ENCODE results near the gene LYPLAL1. TPM values are rescaled to one million over a fixed set of nuclear protein-coding genes. Genes with fewer than 3 reads are reported as not detected.

LYPLAL1 gene
- total and polyA plus RNA-seq, 2 donors: 40.3 to 60.6 TPM

DNA sequence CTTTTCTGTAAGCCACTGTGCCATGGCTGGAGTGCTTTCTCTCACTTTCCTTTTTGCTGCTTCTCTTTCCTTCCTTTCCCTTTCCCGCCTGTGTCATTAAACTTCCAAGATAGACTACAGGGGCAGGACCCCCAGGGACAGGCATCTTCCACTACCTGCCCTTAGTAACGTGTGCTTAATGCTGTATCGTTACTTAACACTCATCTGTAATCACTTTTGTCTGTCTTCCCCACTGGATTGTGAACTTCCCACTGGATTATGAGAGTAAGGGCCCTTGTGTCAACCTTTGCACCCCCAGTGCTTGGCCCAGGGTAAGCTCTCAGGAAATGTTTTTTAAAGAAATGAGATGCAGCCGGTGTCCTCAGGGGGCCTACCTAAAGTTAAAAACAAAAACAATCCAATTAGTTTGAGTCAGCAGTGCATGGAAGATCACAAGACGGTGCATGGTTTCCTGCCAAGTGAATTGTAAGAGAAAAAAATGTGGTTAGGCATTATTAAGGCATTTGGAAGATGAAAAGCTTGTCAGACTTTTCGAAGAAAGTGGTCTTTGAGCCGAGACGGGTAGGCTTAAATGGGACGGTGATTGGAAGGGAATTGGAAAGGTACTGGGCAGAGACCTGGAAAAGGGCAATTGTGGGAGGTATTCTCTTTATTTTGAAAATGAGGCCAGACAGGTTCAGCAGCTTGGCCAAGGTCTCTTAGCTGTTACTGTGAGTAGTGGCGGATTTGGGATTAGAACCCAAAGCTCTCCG is 958 bp downstream of the LYPLAL1 start:
- Histone ChIP-seq H3K36me3 (ENCODE audit: control insufficient read depth in 2 of 2, insufficient read depth in 2 of 2, low read length in 1 of 2) (peaks cover 0 to 3% of the 10 kb centered on the region in 2 donors), H3K27ac (ENCODE audit: low read depth in 1 of 2, low read length in 1 of 2) (peak overlapping the region; percentile 89 to 90), H3K27me3 (ENCODE audit: control insufficient read depth in 2 of 2, insufficient read depth in 1 of 2, low read length in 1 of 2) (no peaks in the 10 kb centered on the region), H3K4me3 (ENCODE audit: low read length in 2 of 2) (peak overlapping the region; percentile 75), H3K4me1 (ENCODE audit: control insufficient read depth in 2 of 2, insufficient read depth in 2 of 2, low read length in 2 of 2) (peaks cover 8 to 9% of the 10 kb centered on the region in 2 donors), H3K9me3 (ENCODE audit: control insufficient read depth in 2 of 2, insufficient read depth in 1 of 2, low read length in 1 of 2) (no peaks in the 10 kb centered on the region)
- peak in 6 of 9 donors; percentile 10 to 64 (median 22) for DNase-seq (ENCODE audit: low read depth in 6 of 9, low spot score in 9 of 9)
- 37% methylated on average over 11 of the region's 11 CpGs for WGBS

DNA sequence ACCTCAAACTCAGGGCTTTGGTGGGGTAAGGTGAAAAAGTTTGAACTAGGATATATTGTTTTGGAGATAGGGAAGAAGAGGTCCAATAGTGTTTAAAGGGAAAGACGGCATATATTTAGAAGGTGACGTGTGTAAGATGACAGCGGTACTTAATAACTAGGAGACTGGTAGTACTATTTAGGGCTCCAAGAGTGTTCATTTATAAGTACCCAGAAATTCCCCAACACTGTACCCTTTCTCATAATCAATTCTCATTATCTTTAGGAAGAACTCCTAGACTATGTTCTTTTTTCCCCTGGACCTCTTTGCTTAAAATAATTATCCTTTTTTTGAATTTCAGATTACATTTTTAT is 1.5 kb downstream of the LYPLAL1 start:
- Histone ChIP-seq H3K36me3 (ENCODE audit: control insufficient read depth in 2 of 2, insufficient read depth in 2 of 2, low read length in 1 of 2) (peaks cover 0 to 3% of the 10 kb centered on the region in 2 donors), H3K4me1 (ENCODE audit: control insufficient read depth in 2 of 2, insufficient read depth in 2 of 2, low read length in 2 of 2) (peaks cover 8 to 9% of the 10 kb centered on the region in 2 donors), H3K4me3 (ENCODE audit: low read length in 2 of 2) (peak overlapping the region in 1 of 2 donors; percentile 9), H3K27me3 (ENCODE audit: control insufficient read depth in 2 of 2, insufficient read depth in 1 of 2, low read length in 1 of 2) (no peaks in the 10 kb centered on the region), H3K9me3 (ENCODE audit: control insufficient read depth in 2 of 2, insufficient read depth in 1 of 2, low read length in 1 of 2) (no peaks in the 10 kb centered on the region), H3K27ac (ENCODE audit: low read depth in 1 of 2, low read length in 1 of 2) (no peak overlapping the region)
- no peak for DNase-seq (ENCODE audit: low read depth in 6 of 9, low spot score in 9 of 9)
- 97% methylated on average over 3 of the region's 3 CpGs for WGBS

GRCh38 chr1:219176168-219176567 is 2.5 kb downstream of the LYPLAL1 start:
- no peak overlapping the region for H3K4me3 ChIP-seq (ENCODE audit: low read length in 2 of 2)
- H3K27me3 ChIP-seq (ENCODE audit: control insufficient read depth in 2 of 2, insufficient read depth in 1 of 2, low read length in 1 of 2): no peaks in the 10 kb centered on the region
- WGBS: 95% methylated on average over 4 of the region's 4 CpGs
- H3K4me1 ChIP-seq (ENCODE audit: control insufficient read depth in 2 of 2, insufficient read depth in 2 of 2, low read length in 2 of 2): peaks cover 8 to 9% of the 10 kb centered on the region in 2 donors
- H3K9me3 ChIP-seq (ENCODE audit: control insufficient read depth in 2 of 2, insufficient read depth in 1 of 2, low read length in 1 of 2): no peaks in the 10 kb centered on the region
- no peak for DNase-seq (ENCODE audit: low read depth in 6 of 9, low spot score in 9 of 9)
- H3K27ac ChIP-seq (ENCODE audit: low read depth in 1 of 2, low read length in 1 of 2): no peak overlapping the region
- H3K36me3 ChIP-seq (ENCODE audit: control insufficient read depth in 2 of 2, insufficient read depth in 2 of 2, low read length in 1 of 2): peaks cover 0 to 7% of the 10 kb centered on the region in 2 donors

DNA sequence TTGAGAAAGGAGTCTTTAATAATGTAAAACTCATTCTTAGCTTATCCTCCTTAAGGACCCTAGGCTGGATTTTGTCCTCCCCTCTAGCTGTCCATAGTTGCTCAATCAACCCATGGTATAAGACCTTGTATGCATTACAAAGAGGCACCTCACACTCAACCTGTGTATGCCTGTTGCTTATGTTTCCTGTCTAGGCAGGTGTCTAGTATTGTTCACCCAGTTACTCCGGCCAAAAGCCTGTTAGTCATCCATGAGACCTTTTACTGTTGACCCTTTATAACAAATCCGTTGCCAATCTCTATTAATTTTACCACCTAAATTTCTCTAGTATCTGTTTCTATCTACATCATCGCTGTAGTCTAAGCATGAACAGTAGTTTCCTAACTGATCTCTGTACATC is 3.7 kb downstream of the LYPLAL1 start:
- 96% methylated on average over 3 of the region's 3 CpGs for WGBS
- H3K27ac ChIP-seq (ENCODE audit: low read depth in 1 of 2, low read length in 1 of 2): no peak overlapping the region

GRCh38 chr1:219177940-219178339 is 4.3 kb downstream of the LYPLAL1 start:
- H3K36me3 ChIP-seq (ENCODE audit: control insufficient read depth in 2 of 2, insufficient read depth in 2 of 2, low read length in 1 of 2): peaks cover 0 to 10% of the 10 kb centered on the region in 2 donors
- no peak for DNase-seq (ENCODE audit: low read depth in 6 of 9, low spot score in 9 of 9)
- H3K27me3 ChIP-seq (ENCODE audit: control insufficient read depth in 2 of 2, insufficient read depth in 1 of 2, low read length in 1 of 2): no peaks in the 10 kb centered on the region
- H3K9me3 ChIP-seq (ENCODE audit: control insufficient read depth in 2 of 2, insufficient read depth in 1 of 2, low read length in 1 of 2): no peaks in the 10 kb centered on the region
- 96% methylated on average over 1 of the region's 1 CpG for WGBS
- peaks cover 8 to 9% of the 10 kb centered on the region in 2 donors for H3K4me1 ChIP-seq (ENCODE audit: control insufficient read depth in 2 of 2, insufficient read depth in 2 of 2, low read length in 2 of 2)
- H3K27ac ChIP-seq (ENCODE audit: low read depth in 1 of 2, low read length in 1 of 2): no peak overlapping the region
- H3K4me3 ChIP-seq (ENCODE audit: low read length in 2 of 2): no peak overlapping the region

More for the DNA sequence above, 3.7 kb downstream of the LYPLAL1 start:
- Histone ChIP-seq H3K4me3 (ENCODE audit: low read length in 2 of 2) (no peak overlapping the region), H3K36me3 (ENCODE audit: control insufficient read depth in 2 of 2, insufficient read depth in 2 of 2, low read length in 1 of 2) (peaks cover 0 to 10% of the 10 kb centered on the region in 2 donors), H3K27me3 (ENCODE audit: control insufficient read depth in 2 of 2, insufficient read depth in 1 of 2, low read length in 1 of 2) (no peaks in the 10 kb centered on the region), H3K9me3 (ENCODE audit: control insufficient read depth in 2 of 2, insufficient read depth in 1 of 2, low read length in 1 of 2) (no peaks in the 10 kb centered on the region), H3K4me1 (ENCODE audit: control insufficient read depth in 2 of 2, insufficient read depth in 2 of 2, low read length in 2 of 2) (peaks cover 8 to 9% of the 10 kb centered on the region in 2 donors)
- no peak for DNase-seq (ENCODE audit: low read depth in 6 of 9, low spot score in 9 of 9)

DNA sequence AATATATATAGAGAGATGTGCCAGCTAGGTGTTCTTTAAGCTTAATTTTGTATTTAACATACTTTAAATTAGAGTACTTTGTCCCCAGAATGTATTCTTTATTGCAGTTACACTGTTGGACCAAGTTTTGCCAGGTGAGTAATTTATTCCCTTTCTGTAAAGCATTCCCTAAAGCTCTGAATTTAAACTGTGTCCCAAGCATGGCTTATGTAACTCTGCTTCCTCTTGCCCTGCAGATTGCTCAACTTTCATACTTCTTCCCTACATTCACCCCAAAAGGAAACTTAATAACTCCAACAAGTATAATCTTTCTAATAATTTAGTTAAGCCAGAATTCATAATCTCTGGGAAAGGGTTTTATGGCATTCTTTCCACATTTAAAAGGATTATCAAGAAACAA is 5.6 kb downstream of the LYPLAL1 start:
- H3K27me3 ChIP-seq (ENCODE audit: control insufficient read depth in 2 of 2, insufficient read depth in 1 of 2, low read length in 1 of 2): no peaks in the 10 kb centered on the region
- H3K36me3 ChIP-seq (ENCODE audit: control insufficient read depth in 2 of 2, insufficient read depth in 2 of 2, low read length in 1 of 2): peaks cover 0 to 10% of the 10 kb centered on the region in 2 donors
- DNase-seq (ENCODE audit: low read depth in 6 of 9, low spot score in 9 of 9): no peak
- H3K4me1 ChIP-seq (ENCODE audit: control insufficient read depth in 2 of 2, insufficient read depth in 2 of 2, low read length in 2 of 2): peaks cover 8% of the 10 kb centered on the region in 2 donors
- H3K9me3 ChIP-seq (ENCODE audit: control insufficient read depth in 2 of 2, insufficient read depth in 1 of 2, low read length in 1 of 2): no peaks in the 10 kb centered on the region
- H3K4me3 ChIP-seq (ENCODE audit: low read length in 2 of 2): no peak overlapping the region
- H3K27ac ChIP-seq (ENCODE audit: low read depth in 1 of 2, low read length in 1 of 2): no peak overlapping the region

DNA sequence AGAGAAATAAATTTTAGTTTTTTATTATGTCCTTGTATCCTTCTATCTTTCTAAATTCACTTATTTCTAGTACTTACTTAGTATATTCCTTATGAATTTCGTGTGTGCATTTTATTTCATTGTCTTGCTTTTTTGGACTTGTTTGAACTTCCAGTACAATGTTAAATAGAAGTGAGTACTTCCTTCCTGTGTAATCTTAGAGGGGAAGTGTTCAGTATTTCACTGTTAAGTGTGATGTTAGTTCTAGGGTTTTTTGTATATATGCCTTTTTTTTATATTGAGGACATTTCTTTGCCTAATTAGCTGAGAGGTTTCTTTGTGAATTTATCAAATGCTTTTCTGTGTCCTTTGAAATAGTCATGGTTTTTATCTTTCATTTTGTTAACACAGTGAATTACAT is 10.7 kb downstream of the LYPLAL1 start:
- WGBS: 82% methylated on average over 1 of the region's 1 CpG
- Histone ChIP-seq H3K4me3 (ENCODE audit: low read length in 2 of 2) (no peak overlapping the region), H3K4me1 (ENCODE audit: control insufficient read depth in 2 of 2, insufficient read depth in 2 of 2, low read length in 2 of 2) (no peaks in the 10 kb centered on the region), H3K9me3 (ENCODE audit: control insufficient read depth in 2 of 2, insufficient read depth in 1 of 2, low read length in 1 of 2) (no peaks in the 10 kb centered on the region), H3K27ac (ENCODE audit: low read depth in 1 of 2, low read length in 1 of 2) (no peak overlapping the region), H3K36me3 (ENCODE audit: control insufficient read depth in 2 of 2, insufficient read depth in 2 of 2, low read length in 1 of 2) (peaks cover 0 to 10% of the 10 kb centered on the region in 2 donors), H3K27me3 (ENCODE audit: control insufficient read depth in 2 of 2, insufficient read depth in 1 of 2, low read length in 1 of 2) (no peaks in the 10 kb centered on the region)
- DNase-seq (ENCODE audit: low read depth in 6 of 9, low spot score in 9 of 9): no peak

- Histone ChIP-seq H3K27ac (ENCODE audit: low read depth in 1 of 2, low read length in 1 of 2) (no peak overlapping the region), H3K4me3 (ENCODE audit: low read length in 2 of 2) (no peak overlapping the region), H3K27me3 (ENCODE audit: control insufficient read depth in 2 of 2, insufficient read depth in 1 of 2, low read length in 1 of 2) (no peaks in the 10 kb centered on the region), H3K36me3 (ENCODE audit: control insufficient read depth in 2 of 2, insufficient read depth in 2 of 2, low read length in 1 of 2) (peaks cover 0 to 10% of the 10 kb centered on the region in 2 donors), H3K4me1 (ENCODE audit: control insufficient read depth in 2 of 2, insufficient read depth in 2 of 2, low read length in 2 of 2) (no peaks in the 10 kb centered on the region), H3K9me3 (ENCODE audit: control insufficient read depth in 2 of 2, insufficient read depth in 1 of 2, low read length in 1 of 2) (no peaks in the 10 kb centered on the region)
- 98% methylated on average over 3 of the region's 3 CpGs for WGBS
- no peak for DNase-seq (ENCODE audit: low read depth in 6 of 9, low spot score in 9 of 9)
Measured at GRCh38 chr1:219185486-219186117, 11.9 kb downstream of the LYPLAL1 start.

GRCh38 chr1:219188331-219188803 is 14.7 kb downstream of the LYPLAL1 start:
- WGBS: 90% methylated on average over 3 of the region's 3 CpGs
- H3K36me3 ChIP-seq (ENCODE audit: control insufficient read depth in 2 of 2, insufficient read depth in 2 of 2, low read length in 1 of 2): peaks cover 0 to 3% of the 10 kb centered on the region in 2 donors
- DNase-seq (ENCODE audit: low read depth in 6 of 9, low spot score in 9 of 9): no peak
- H3K4me3 ChIP-seq (ENCODE audit: low read length in 2 of 2): no peak overlapping the region
- no peak overlapping the region for H3K27ac ChIP-seq (ENCODE audit: low read depth in 1 of 2, low read length in 1 of 2)
- H3K27me3 ChIP-seq (ENCODE audit: control insufficient read depth in 2 of 2, insufficient read depth in 1 of 2, low read length in 1 of 2): no peaks in the 10 kb centered on the region
- H3K4me1 ChIP-seq (ENCODE audit: control insufficient read depth in 2 of 2, insufficient read depth in 2 of 2, low read length in 2 of 2): no peaks in the 10 kb centered on the region
- no peaks in the 10 kb centered on the region for H3K9me3 ChIP-seq (ENCODE audit: control insufficient read depth in 2 of 2, insufficient read depth in 1 of 2, low read length in 1 of 2)
